ENCODE data around the gene C4BPB. TPM values are rescaled to one million over a fixed set of nuclear protein-coding genes. Genes with fewer than 3 reads are reported as not detected.
A peak's percentile ranks its signal among the peaks of the same experiment; 100 is the strongest.
"Not testable (repeated sequence)": the region's sequence is repeated elsewhere in the genome, so short reads cannot be mapped to it uniquely, and the experiment has no call there.

C4BPB gene, protein sequence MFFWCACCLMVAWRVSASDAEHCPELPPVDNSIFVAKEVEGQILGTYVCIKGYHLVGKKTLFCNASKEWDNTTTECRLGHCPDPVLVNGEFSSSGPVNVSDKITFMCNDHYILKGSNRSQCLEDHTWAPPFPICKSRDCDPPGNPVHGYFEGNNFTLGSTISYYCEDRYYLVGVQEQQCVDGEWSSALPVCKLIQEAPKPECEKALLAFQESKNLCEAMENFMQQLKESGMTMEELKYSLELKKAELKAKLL
- total RNA-seq: 1 to 10 TPM in 2 of 5 donors, under 1 TPM in 2, not detected in 1; 0.66 to 4.8 (median 1.0) TPM
- total RNA-seq (2013): 1.2 TPM
- total RNA-seq: 0.05 to 2.4 (median 0.92) reads per million in 29 experiments

DNA sequence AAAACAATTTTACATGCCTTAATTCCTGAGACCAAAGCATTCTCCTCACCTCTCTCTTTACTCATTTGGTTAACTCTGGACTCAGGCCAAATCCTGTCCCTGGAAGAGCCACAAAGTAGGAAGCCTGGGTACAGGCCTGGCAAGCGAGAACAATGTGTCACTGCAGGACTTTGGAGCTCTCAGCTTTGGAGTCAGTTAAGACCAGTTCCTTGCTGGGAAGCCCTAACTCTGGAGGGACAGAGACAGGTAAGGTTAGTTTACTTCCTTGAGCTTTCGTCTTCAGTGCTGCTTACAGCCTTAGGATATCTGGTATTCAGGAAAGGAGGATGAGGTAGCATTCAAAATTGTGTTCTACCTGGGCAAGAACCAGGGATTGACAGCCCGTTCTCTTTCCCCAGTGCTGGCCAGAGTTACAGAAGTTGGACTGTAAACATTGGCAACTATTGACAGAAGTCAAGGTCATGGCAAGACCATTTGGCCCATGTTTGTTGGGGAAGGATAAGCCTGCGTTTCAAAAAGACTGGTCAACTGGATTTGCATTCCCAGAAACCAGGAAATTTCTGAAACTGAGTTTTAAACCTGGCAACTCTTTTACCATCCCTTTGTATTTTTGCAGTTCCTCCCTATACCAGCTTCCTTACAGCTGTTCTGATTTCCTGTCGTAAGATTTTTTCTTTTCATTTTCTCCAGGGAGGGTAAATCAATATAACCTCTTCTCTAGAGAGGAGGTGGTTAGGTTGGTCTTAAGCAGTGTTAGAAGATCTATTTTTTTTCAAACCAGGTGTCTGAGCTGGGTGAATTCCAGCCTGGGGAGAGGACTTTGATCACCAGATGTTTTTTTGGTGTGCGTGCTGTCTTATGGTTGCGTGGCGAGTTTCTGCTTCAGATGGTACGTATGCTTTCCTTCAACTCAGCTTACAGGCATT lies at the start of gene C4BPB:
Gene C4BPB (plus strand): TSS at position 160 of the 926 bp plus-strand sequence. CDS start 672 bp downstream, at position 832.
- Mint-ChIP-seq H3K36me3 (no peaks in the 10 kb centered on the region), H3K4me1 (peaks cover 28 to 32% (median 31%) of the 10 kb centered on the region in 3 donors), H3K9me3 (no peaks in the 10 kb centered on the region), H3K27ac (peak within 1 kb of the TSS; percentile 85 to 87), H3K4me3 (peak within 1 kb of the TSS; percentile 71 to 77 (median 77)), H3K27me3 (peaks cover 3 to 16% of the 10 kb centered on the region in 2 donors)
- H3K9me3 ChIP-seq: no peaks in the 10 kb centered on the region
- ATAC-seq (replicated peaks in 1 of 4) (peak; percentile 41 to 96 (median 54)), DNase-seq (peak in 24 of 35 experiments; percentile 7 to 72 (median 28))
- 63% methylated on average over 6 of the region's 9 CpGs for WGBS (ENCODE audit: insufficient coverage)
- peaks cover 4 to 12% of the 10 kb centered on the region in 2 experiments for H3K4me1 ChIP-seq (ENCODE audit: control insufficient read depth in 1 of 2, extremely low read depth in 1 of 2, insufficient read depth in 2 of 2, low read length in 2 of 2)
- ChIA-PET CTCF (interaction anchor here in 1 of 2 donors (0.6 to 1.2 kb wide), 5 partner anchors 9 to 933 kb away, joined by 3 to 4 read pairs (median 3); no protein-coding TSS in a partner anchor), POLR2A (interaction anchor here (0.6 to 0.7 kb wide), 2 partner anchors 62 to 264 kb away, joined by 3 to 4 read pairs; no protein-coding TSS in a partner anchor)
- no peaks in the 10 kb centered on the region for H3K36me3 ChIP-seq (ENCODE audit: control insufficient read depth in 2 of 2, extremely low read depth in 1 of 2, insufficient read depth in 1 of 2, low read length in 1 of 2)
- H3K4me3 ChIP-seq (ENCODE audit: control insufficient read depth in 1 of 2, extremely low read depth in 1 of 2, low read length in 1 of 2): peak within 1 kb of the TSS; percentile 20 to 52
- no peak within 1 kb of the TSS for H3K27ac ChIP-seq (ENCODE audit: low read length)
- H3K27me3 ChIP-seq (replicated peaks in 1 of 2; ENCODE audit: control insufficient read depth in 2 of 2, extremely low read depth in 1 of 2, insufficient read depth in 2 of 2, low read length in 1 of 2): peaks cover 0 to 4% of the 10 kb centered on the region in 2 experiments

DNA sequence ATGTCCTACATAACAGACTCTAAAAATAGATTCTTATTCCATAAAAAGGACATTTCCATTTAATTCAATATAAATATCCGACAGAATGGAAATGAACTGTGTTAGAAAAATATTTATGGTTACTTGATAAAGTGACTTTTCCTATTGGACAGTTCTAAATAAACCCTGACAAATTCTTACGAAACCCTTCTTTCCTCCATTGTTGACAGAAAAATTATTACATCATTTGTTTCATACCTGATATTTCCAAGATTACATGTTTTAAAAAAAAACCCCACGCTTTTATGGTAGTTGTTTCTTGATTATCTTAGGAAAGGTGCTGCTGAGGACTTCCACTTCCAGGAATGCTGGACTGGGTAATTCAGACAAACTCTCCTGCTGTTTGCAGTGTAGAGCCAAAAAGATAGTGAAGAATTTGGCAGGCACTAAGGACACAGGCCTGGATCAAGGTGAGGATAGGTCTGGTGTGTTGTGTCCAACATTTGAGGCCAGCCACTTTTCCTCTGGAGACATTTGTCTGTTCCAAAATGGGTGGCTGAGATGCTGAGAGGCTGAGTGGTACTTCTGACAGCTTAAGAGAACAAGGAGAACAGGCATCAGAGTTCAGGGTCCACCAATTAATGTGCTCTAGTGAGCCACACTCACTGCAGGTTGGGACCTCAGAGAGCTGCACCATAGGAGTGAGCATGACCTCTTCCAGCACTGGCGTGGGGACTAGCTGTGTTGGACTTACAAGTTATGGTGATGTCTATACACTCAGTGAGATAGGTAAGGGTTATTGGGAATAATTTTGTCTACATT lies 49.1 kb upstream of the C4BPB start:
- no peaks in the 10 kb centered on the region for H3K9me3 ChIP-seq
- no peaks in the 10 kb centered on the region for H3K9me3 Mint-ChIP-seq
- H3K27ac Mint-ChIP-seq: no peak overlapping the region
- H3K4me3 Mint-ChIP-seq: no peak overlapping the region
- peaks cover 5% of the 10 kb centered on the region for H3K36me3 Mint-ChIP-seq
- H3K4me1 Mint-ChIP-seq: peaks cover 12 to 24% (median 20%) of the 10 kb centered on the region in 3 donors
- no peak overlapping the region for H3K4me3 ChIP-seq (ENCODE audit: control insufficient read depth in 1 of 2, extremely low read depth in 1 of 2, low read length in 1 of 2)
- no peaks in the 10 kb centered on the region for H3K36me3 ChIP-seq (ENCODE audit: control insufficient read depth in 2 of 2, extremely low read depth in 1 of 2, insufficient read depth in 1 of 2, low read length in 1 of 2)
- no peak for ATAC-seq (replicated peaks in 1 of 4)
- H3K27ac ChIP-seq (ENCODE audit: low read length): no peak overlapping the region
- H3K4me1 ChIP-seq (ENCODE audit: control insufficient read depth in 1 of 2, extremely low read depth in 1 of 2, insufficient read depth in 2 of 2, low read length in 2 of 2): peaks cover 0 to 3% of the 10 kb centered on the region in 2 experiments
- WGBS (ENCODE audit: insufficient coverage): 100% methylated on average over 1 of the region's 4 CpGs
- DNase-seq: no peak
- H3K27me3 Mint-ChIP-seq: peaks cover 4 to 5% of the 10 kb centered on the region in 2 donors
- POLR2A ChIA-PET: interaction anchor here in 1 of 2 donors (0.7 kb wide), 1 partner anchor 19 kb away, joined by 3 read pairs; no protein-coding TSS in a partner anchor
- CTCF ChIA-PET: interaction anchor here in 1 of 2 donors (1.1 kb wide), 1 partner anchor 127 kb away, joined by 3 read pairs; no protein-coding TSS in a partner anchor
- peaks cover 0 to 3% of the 10 kb centered on the region in 2 experiments for H3K27me3 ChIP-seq (replicated peaks in 1 of 2; ENCODE audit: control insufficient read depth in 2 of 2, extremely low read depth in 1 of 2, insufficient read depth in 2 of 2, low read length in 1 of 2)

DNA sequence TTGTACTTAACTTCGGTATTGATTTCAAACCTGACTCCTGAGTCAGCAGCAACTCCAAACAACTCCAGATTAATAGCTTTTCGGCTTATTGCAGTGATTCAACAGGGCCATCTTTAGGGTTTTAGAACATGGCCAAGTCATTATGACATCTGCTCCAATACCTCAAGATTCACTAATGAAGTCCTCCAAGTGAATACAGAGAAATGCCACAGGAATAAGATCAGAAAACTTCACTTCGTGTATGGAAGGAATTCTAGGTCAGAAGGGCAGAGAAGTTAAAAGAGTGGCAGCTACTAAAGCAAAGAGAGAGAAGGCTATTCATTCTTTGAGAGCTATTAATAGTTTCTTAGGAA lies 48.5 kb upstream of the C4BPB start:
- Histone ChIP-seq H3K4me1 (ENCODE audit: control insufficient read depth in 1 of 2, extremely low read depth in 1 of 2, insufficient read depth in 2 of 2, low read length in 2 of 2) (peaks cover 0 to 3% of the 10 kb centered on the region in 2 experiments), H3K27me3 (replicated peaks in 1 of 2; ENCODE audit: control insufficient read depth in 2 of 2, extremely low read depth in 1 of 2, insufficient read depth in 2 of 2, low read length in 1 of 2) (peaks cover 0 to 3% of the 10 kb centered on the region in 2 experiments), H3K9me3 (no peaks in the 10 kb centered on the region), H3K4me3 (ENCODE audit: control insufficient read depth in 1 of 2, extremely low read depth in 1 of 2, low read length in 1 of 2) (no peak overlapping the region), H3K27ac (ENCODE audit: low read length) (no peak overlapping the region), H3K36me3 (ENCODE audit: control insufficient read depth in 2 of 2, extremely low read depth in 1 of 2, insufficient read depth in 1 of 2, low read length in 1 of 2) (no peaks in the 10 kb centered on the region)
- Mint-ChIP-seq H3K27ac (no peak overlapping the region), H3K4me3 (no peak overlapping the region), H3K4me1 (peaks cover 17 to 30% (median 25%) of the 10 kb centered on the region in 3 donors), H3K27me3 (peaks cover 3% of the 10 kb centered on the region in 2 donors), H3K9me3 (no peaks in the 10 kb centered on the region), H3K36me3 (peaks cover 9% of the 10 kb centered on the region)
- DNase-seq: no peak
- ChIA-PET CTCF (interaction anchor here in 1 of 2 donors (1.0 to 1.1 kb wide), 2 partner anchors 13 to 127 kb away, joined by 3 read pairs; partner anchors contain the start of gene PFKFB2), POLR2A (no interaction called here)
- ATAC-seq (replicated peaks in 1 of 4): no peak
- WGBS (ENCODE audit: insufficient coverage): 100% methylated on average over 1 of the region's 3 CpGs

DNA sequence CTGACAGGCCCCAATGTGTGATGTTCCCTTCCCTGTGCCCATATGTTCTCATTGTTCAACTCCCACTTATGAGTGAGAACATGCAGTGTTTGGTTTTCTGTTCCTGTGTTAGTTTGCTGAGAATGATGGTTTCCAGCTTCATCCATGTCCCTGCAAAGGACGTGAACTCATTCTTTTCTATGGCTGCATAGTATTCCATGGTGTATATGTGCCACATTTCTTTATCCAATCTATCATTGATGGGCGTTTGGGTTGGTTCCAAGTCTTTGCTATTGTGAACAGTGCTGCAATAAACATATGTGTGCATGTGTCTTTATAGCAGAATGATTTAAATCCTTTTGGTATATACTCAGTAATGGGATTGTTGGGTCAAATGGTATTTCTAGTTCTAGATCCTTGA lies 47.3 kb upstream of the C4BPB start:
- H3K36me3 ChIP-seq (ENCODE audit: control insufficient read depth in 2 of 2, extremely low read depth in 1 of 2, insufficient read depth in 1 of 2, low read length in 1 of 2); H3K4me3 ChIP-seq (ENCODE audit: control insufficient read depth in 1 of 2, extremely low read depth in 1 of 2, low read length in 1 of 2); H3K27ac Mint-ChIP-seq; H3K4me3 Mint-ChIP-seq; H3K27me3 ChIP-seq (replicated peaks in 1 of 2; ENCODE audit: control insufficient read depth in 2 of 2, extremely low read depth in 1 of 2, insufficient read depth in 2 of 2, low read length in 1 of 2); H3K27ac ChIP-seq (ENCODE audit: low read length); H3K9me3 Mint-ChIP-seq; H3K9me3 ChIP-seq; H3K27me3 Mint-ChIP-seq; ATAC-seq (replicated peaks in 1 of 4); H3K4me1 ChIP-seq (ENCODE audit: control insufficient read depth in 1 of 2, extremely low read depth in 1 of 2, insufficient read depth in 2 of 2, low read length in 2 of 2); POLR2A ChIA-PET; DNase-seq: not testable (repeated sequence)
- peaks cover 29 to 42% (median 38%) of the 10 kb centered on the region in 3 donors for H3K4me1 Mint-ChIP-seq
- no CpG with 5 or more reads among the region's 2 CpGs for WGBS (ENCODE audit: insufficient coverage)
- H3K36me3 Mint-ChIP-seq: peaks cover 15% of the 10 kb centered on the region
- CTCF ChIA-PET: interaction anchor here in 1 of 2 donors (1.0 kb wide), 1 partner anchor 12 kb away, joined by 3 read pairs; the partner anchor contains the start of gene PFKFB2

DNA sequence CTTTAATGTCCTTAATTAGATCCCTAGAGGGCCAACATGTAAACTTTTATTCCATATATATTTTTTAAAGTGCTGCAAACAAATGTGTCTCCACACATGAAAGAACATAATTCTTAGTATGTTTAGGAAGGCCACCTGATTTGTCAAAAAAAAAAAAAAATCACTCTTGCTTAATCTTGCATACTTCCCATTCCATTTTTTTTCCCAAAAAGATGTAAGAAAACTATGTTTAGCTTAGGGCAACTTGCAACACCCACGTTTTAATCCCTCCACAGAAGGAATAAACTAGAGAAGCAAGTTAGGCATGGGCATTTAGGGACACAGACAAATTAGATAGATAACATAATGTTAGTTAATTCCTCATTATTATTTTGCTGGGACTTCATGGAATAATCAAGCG lies 43.2 kb upstream of the C4BPB start:
- Mint-ChIP-seq H3K9me3 (no peaks in the 10 kb centered on the region), H3K36me3 (peaks cover 31% of the 10 kb centered on the region), H3K27ac (no peak overlapping the region), H3K4me3 (no peak overlapping the region), H3K27me3 (no peaks in the 10 kb centered on the region), H3K4me1 (peaks cover 62 to 76% (median 71%) of the 10 kb centered on the region in 3 donors)
- Histone ChIP-seq H3K4me1 (ENCODE audit: control insufficient read depth in 1 of 2, extremely low read depth in 1 of 2, insufficient read depth in 2 of 2, low read length in 2 of 2) (peaks cover 5 to 17% of the 10 kb centered on the region in 2 experiments), H3K9me3 (no peaks in the 10 kb centered on the region), H3K27me3 (replicated peaks in 1 of 2; ENCODE audit: control insufficient read depth in 2 of 2, extremely low read depth in 1 of 2, insufficient read depth in 2 of 2, low read length in 1 of 2) (no peaks in the 10 kb centered on the region), H3K36me3 (ENCODE audit: control insufficient read depth in 2 of 2, extremely low read depth in 1 of 2, insufficient read depth in 1 of 2, low read length in 1 of 2) (peaks cover 0 to 28% of the 10 kb centered on the region in 2 donors), H3K4me3 (ENCODE audit: control insufficient read depth in 1 of 2, extremely low read depth in 1 of 2, low read length in 1 of 2) (no peak overlapping the region), H3K27ac (ENCODE audit: low read length) (no peak overlapping the region)
- ChIA-PET POLR2A (interaction anchor here (0.5 to 0.7 kb wide), 3 partner anchors 33 to 428 kb away, joined by 3 to 4 read pairs (median 4); no protein-coding TSS in a partner anchor), CTCF (interaction anchor here in 1 of 2 donors (0.7 to 0.9 kb wide), 2 partner anchors 16 to 329 kb away, joined by 3 to 4 read pairs; no protein-coding TSS in a partner anchor)
- no peak for ATAC-seq (replicated peaks in 1 of 4)
- WGBS (ENCODE audit: insufficient coverage): 100% methylated on average over 1 of the region's 2 CpGs
- no peak for DNase-seq

Data from T-cell (primary cell).